LNCAP (cell line): ENCODE measurements around the gene INPP4A.

Experiments used
- CTCF ChIP-seq: fragments of 450-650 bp; IDR thresholded peaks from 2 replicates; pipeline ENCODE4 v1.5.1; 2017; ENCODE audit warnings: mild to moderate bottlenecking

INPP4A gene

GRCh38 chr2:98550165-98550564 is 105.5 kb downstream of the INPP4A start:
- no peak for TF ChIP-seq CTCF

GRCh38 chr2:98551316-98551715 is 106.7 kb downstream of the INPP4A start:
- TF ChIP-seq CTCF: no peak

GRCh38 chr2:98552499-98553179 is 108.0 kb downstream of the INPP4A start:
- TF ChIP-seq CTCF: no peak

DNA sequence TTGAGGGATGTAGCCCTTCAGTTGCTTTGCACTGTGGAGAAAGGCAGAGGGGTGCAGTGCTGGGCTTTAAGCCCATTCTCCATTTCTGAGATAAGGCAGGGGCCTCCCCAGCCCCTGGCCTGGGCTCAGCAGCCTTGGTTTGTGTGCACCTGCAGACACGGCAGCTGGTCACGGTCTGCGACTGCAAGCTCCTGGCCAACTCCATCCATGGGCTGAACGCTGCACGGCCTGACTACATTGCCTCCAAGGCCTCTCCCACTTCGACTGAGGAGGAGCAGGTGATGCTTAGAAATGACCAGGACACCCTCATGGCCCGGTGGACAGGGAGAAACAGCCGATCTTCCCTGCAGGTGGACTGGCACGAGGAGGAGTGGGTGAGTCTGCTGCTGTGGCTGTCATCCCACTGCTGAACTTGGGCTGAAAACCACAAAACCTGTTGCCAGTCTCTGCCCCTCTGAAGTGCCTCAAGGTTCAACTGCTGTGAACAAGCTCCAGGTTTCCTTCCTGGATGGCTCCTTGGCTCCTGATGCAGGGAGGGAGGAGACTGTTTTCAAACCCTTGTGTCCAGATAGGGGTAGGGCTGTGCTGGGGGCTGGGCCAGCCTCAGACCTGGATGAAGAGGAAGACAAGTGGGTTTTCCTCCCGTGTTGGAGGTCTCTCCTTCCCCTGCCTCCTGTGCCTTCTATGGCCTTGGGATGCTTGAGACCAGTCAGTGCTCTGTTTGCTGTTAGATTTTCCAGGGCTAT is 109.6 kb downstream of the INPP4A start:
- TF ChIP-seq CTCF: no peak

GRCh38 chr2:98555696-98556095 is 111.0 kb downstream of the INPP4A start:
- TF ChIP-seq CTCF: no peak

- TF ChIP-seq CTCF: no peak
These were observed 111.8 kb downstream of the INPP4A start for GRCh38 chr2:98556344-98557033.

- TF ChIP-seq CTCF: no peak
These were observed 114.3 kb downstream of the INPP4A start for GRCh38 chr2:98558852-98559530.
